Activated naive CD4-positive, alpha-beta T cell treated with anti-CD3 and anti-CD28 coated beads, Interleukin-2, amount 10 ng/mL, durations not matched to agents 7 days and 5 days (primary cell): ENCODE results near the gene DYNLL2.
"Not testable (repeated sequence)": the region's sequence is repeated elsewhere in the genome, so short reads cannot be mapped to it uniquely, and the experiment has no call there.

Experiments used
- CTCF ChIA-PET: fragments of 350-600 bp; sonication (Branson Sonifier 250); formaldehyde crosslinking; loops from one replicate; lab custom pipeline; 2021; ENCODE audit warnings: antibody characterized with exemption; lab: Charles Lee
- DNase-seq: peaks from one replicate; pipeline ENCODE4 v3.0.0-alpha.2; 2020
- H3K27ac Mint-ChIP-seq: one replicate; pipeline ENCODE4 v1.8.0; 2021; ENCODE audit warnings: mild to moderate bottlenecking, moderate library complexity, mixed read lengths
- H3K27me3 Mint-ChIP-seq: one replicate; pipeline ENCODE4 v1.8.0; 2021; ENCODE audit warnings: mild to moderate bottlenecking, mixed read lengths
- H3K36me3 Mint-ChIP-seq: one replicate; pipeline ENCODE4 v1.8.0; 2021; ENCODE audit warnings: mixed read lengths
- H3K4me1 Mint-ChIP-seq: one replicate; pipeline ENCODE4 v1.8.0; 2021; ENCODE audit warnings: mixed read lengths
- H3K4me3 Mint-ChIP-seq: one replicate; pipeline ENCODE4 v1.8.0; 2021; ENCODE audit warnings: mild to moderate bottlenecking, moderate library complexity, mixed read lengths
- H3K9me3 Mint-ChIP-seq: one replicate; pipeline ENCODE4 v1.8.0; 2021; ENCODE audit warnings: mixed read lengths

DYNLL2 gene

DNA sequence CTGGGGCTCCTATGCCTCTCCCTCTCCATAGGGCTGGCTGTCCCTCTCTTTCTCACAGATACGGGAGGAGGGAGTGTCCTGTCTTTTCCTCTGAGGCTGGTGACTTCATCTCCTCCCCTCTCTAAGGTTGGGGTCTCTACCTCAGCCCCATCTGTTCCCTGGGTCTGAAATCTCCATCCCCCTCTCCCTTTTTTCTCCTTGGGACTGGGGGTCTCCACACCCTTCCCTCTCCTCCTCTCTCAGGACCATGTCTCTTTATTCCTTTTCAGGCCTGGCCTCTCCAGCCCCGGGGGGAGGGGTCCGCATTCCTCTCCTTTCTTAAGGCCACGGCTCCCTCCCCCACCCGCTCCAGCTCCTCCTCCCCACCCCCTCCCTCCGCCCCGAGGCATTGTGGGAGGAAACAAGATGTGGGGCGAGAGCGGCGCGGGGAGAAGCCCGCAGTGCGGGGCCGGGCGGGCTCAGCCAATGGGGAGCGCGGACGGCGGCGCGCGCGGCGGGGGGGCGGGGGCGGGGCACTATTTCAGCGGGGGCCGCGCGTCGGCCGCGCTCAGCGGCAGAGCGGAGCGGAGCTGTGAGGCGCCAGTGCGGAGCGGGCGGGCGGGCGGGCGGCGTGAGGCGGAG is at the start of gene DYNLL2:
Gene DYNLL2 (plus strand): TSS at position 550 of the 621 bp plus-strand sequence. CDS start 3,672 bp downstream, outside the sequence.
- Mint-ChIP-seq H3K4me3 (peak within 1 kb of the TSS; percentile 91), H3K9me3 (no peaks in the 10 kb centered on the region), H3K27me3 (peaks cover 38% of the 10 kb centered on the region), H3K4me1 (peaks cover 39% of the 10 kb centered on the region), H3K36me3 (peaks cover 27% of the 10 kb centered on the region), H3K27ac (peak within 1 kb of the TSS; percentile 92)
- DNase-seq: peak; percentile 92
- CTCF ChIA-PET: no interaction called here

DNA sequence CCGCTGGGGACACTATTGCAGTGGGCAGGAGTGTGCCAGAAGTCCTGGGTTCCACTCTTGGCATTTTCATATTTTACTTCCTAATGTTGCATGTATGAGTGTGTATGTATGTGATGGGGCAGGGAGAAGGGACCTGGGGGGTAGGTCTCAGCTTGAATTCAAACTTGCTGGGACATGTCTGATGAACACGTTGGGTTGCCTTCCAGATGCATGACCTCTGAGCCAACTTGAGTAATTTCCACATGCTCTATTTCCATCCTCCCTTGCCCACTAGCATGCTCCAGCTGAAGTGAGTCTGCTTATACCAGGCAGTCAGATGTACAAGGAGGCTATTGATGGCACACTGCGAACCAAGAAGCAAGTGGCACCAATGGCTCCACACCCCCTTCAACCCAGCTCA is 43.2 kb upstream of the DYNLL2 start:
- no peaks in the 10 kb centered on the region for H3K36me3 Mint-ChIP-seq
- peaks cover 63% of the 10 kb centered on the region for H3K27me3 Mint-ChIP-seq
- CTCF ChIA-PET: no interaction called here
- H3K4me3 Mint-ChIP-seq: no peak overlapping the region
- H3K4me1 Mint-ChIP-seq: no peaks in the 10 kb centered on the region
- H3K9me3 Mint-ChIP-seq: no peaks in the 10 kb centered on the region
- no peak for DNase-seq
- no peak overlapping the region for H3K27ac Mint-ChIP-seq

DNA sequence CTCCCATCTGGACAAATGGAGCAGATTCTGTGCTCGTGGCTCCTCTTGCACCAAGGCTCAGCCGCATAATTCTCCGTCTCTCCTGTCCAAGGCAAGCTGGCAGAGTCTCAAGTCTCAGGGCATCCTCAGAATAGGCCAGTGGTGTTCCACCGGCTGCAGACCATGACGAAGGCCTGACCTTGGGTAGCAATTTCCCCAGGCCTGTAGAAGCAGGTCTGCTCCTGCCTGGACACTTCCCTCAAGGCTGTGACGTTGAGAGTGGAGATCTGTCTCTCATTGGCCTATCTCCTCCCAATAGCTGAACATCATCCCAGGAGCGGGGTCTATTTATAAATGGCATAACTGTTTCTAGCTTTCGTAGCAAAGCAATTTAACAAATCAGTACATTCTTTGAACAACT is 42.8 kb upstream of the DYNLL2 start:
- Mint-ChIP-seq H3K4me1 (no peaks in the 10 kb centered on the region), H3K9me3 (no peaks in the 10 kb centered on the region), H3K36me3 (no peaks in the 10 kb centered on the region), H3K27ac (no peak overlapping the region), H3K4me3 (no peak overlapping the region), H3K27me3 (peaks cover 63% of the 10 kb centered on the region)
- CTCF ChIA-PET: interaction anchor here (0.5 kb wide), 1 partner anchor 20 kb away, joined by 3 read pairs; no protein-coding TSS in a partner anchor
- DNase-seq: no peak

DNA sequence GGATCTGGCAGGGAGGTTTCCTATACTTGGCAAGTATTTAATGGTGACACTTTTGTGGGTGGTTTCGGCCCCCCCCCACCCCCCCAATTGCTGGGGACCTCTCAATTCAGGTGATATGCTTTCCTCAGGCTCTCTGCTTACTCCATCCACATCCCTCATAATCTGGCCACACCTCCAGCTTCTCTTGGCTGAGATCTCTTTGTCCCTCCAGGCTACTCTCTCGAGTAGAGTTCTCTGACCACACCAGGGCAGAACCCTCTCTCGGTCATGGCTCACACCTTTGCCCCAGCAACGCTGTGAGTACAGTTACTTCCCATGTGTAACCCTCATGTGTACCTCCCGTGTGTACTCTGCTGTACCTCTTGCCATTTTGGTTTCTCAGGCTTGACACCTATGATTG is 42.1 kb upstream of the DYNLL2 start:
- Mint-ChIP-seq H3K36me3 (no peaks in the 10 kb centered on the region), H3K4me1 (no peaks in the 10 kb centered on the region), H3K4me3 (no peak overlapping the region), H3K9me3 (no peaks in the 10 kb centered on the region), H3K27me3 (peaks cover 66% of the 10 kb centered on the region), H3K27ac (no peak overlapping the region)
- no peak for DNase-seq
- CTCF ChIA-PET: interaction anchor here (0.5 kb wide), 1 partner anchor 21 kb away, joined by 3 read pairs; no protein-coding TSS in a partner anchor

DNA sequence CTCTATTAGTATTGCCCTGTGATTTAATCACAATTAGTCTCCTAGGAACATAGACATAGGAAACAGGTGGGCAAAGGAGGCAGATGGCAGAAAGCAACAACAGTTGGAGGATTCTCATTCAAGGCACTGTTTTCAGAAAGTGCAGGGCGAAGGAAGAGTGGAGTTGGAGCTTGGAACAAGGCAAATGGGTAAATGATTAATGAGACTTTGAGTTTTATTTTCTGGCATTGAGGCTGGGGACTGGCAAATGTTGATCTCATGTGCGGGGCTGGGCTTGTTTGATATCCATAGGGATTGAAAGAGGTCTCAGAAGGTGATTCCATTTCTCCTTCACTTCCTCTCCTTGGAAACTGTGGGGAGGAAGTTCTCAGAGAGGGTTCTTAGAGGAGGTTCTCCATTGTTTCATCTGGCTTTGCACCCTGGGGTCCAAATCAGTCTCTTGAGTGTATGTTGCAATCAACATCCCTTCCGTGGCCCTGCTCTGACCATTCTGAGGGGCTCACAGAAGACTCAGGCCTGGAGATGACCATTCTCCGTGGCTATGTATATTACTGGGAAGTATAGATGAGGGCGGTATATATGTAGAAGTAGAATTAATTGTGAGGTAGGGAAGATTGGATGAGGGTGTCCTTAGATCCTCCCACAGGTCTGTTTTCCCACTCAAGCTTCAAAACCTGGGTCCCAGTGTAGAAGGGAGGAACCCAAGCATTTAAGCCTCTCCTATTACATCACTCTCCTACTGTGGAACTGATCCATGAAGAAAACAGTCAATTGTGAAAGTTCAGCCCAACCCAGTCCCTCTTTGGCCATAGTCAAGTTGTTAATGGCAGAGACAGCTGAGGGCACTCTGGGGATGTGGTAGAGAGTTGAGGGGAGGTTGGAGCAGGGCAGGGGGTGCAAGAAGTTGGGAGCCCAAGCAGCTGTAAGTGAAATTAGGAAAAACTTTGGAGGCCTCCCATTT is 39.7 kb upstream of the DYNLL2 start:
- no peaks in the 10 kb centered on the region for H3K9me3 Mint-ChIP-seq
- no peak for DNase-seq
- H3K27ac Mint-ChIP-seq: no peak overlapping the region
- H3K36me3 Mint-ChIP-seq: no peaks in the 10 kb centered on the region
- H3K27me3 Mint-ChIP-seq: peaks cover 65% of the 10 kb centered on the region
- H3K4me3 Mint-ChIP-seq: no peak overlapping the region
- CTCF ChIA-PET: interaction anchor here (1.5 kb wide), 1 partner anchor 70 kb away, joined by 3 read pairs; no protein-coding TSS in a partner anchor
- no peaks in the 10 kb centered on the region for H3K4me1 Mint-ChIP-seq

DNA sequence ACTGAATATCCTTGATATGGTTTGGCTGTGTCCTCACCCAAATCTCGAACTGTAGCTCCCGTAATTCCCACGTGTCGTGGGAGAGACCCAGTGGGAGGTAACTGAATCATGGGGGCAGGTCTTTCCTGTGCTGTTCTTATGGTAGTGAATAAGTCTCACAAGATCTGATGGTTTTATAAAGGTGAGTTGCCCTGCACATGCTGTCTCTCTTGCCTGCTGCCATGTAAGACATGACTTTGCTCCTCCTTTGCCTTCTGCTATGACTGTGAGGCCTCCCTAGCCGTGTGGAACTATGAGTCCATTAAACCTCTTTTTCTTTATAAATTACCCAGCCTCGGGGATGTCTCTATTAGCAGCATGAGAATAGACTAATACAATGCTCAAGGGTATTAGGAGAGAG is 39.0 kb upstream of the DYNLL2 start:
- not testable (repeated sequence) for H3K27ac Mint-ChIP-seq, H3K9me3 Mint-ChIP-seq, DNase-seq, H3K4me1 Mint-ChIP-seq, H3K36me3 Mint-ChIP-seq, H3K4me3 Mint-ChIP-seq
- CTCF ChIA-PET: interaction anchor here (1.5 kb wide), 1 partner anchor 70 kb away, joined by 3 read pairs; no protein-coding TSS in a partner anchor
- peaks cover 66% of the 10 kb centered on the region for H3K27me3 Mint-ChIP-seq

DNA sequence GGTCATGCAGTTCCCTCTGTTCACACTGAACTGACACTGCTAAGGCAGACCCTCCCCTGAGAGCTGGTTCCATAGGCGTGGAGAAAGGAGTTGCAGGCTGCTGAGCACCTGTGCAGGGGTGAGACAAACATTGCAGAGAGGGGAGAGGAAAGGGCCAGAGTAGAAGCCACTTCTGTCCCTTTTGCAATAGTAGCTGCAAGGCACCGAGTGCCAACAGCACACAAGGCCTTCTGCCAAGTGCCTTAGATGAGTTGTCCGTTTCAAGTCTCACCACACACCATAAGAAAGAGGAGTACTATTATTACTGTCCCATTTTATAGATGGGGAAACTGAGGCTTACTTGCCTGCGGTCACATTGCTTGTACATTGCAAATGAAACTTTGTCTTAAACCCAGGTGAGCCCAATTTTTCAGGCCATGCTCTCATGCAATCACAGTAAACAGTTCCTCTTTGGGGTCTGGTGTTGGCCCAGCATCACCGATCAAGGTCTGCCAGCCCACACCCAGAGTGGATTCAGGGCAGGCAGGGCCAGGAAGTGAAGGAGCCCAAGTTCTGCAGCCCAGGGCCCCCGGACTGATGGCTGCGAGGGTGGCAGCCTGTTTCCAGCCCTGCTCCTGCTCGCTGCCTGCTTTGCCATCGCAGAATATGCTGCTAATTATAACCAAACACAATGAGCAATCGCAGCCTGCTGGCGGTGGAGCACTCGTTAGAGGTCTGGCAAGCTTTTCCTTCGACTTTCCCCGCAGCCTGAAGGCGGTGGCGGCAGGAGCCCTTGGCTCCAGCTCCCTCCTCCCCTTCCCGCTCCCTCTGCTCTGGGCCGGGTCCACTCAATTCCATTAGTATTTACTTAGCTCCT is 36.8 kb upstream of the DYNLL2 start:
- Mint-ChIP-seq H3K36me3 (no peaks in the 10 kb centered on the region), H3K4me1 (no peaks in the 10 kb centered on the region), H3K9me3 (no peaks in the 10 kb centered on the region), H3K4me3 (no peak overlapping the region), H3K27ac (no peak overlapping the region), H3K27me3 (peaks cover 50% of the 10 kb centered on the region)
- no peak for DNase-seq
- CTCF ChIA-PET: no interaction called here

DNA sequence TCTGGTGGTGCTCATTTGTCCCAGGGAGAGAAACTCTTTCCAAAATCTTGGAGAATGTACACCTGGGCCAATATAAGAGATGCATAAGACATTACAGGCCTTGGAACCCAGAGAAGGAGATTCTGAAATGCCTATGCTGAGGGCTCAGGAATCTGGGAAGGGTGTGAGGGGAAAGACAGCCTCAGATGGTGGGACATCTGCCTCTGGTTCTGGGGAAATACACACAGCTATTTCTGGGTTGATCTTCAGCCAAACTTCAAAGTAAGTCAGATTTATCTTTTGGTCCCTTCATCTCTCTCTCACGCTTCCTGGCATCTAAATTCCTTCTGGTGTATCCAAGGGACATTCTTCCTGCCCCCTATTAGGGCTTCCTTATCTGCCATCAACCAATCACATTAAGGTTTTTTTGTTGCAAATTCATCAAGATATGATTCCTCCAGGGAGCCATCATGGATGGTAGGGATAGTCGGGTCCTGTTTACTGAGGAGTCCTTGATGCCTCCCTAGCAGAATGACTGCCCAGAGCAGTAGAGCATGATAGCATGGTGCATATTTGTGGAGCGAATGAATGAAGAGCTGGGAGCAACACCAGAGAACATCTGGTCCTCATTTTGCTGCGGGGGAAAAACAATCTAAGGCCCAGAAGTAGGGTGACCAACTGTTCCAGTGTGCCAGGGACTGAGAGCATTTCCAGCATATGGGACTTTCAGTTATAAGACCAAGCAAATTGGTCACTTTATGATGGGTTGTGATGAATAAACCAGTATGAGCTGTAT is 35.7 kb upstream of the DYNLL2 start:
- CTCF ChIA-PET: interaction anchor here (0.5 kb wide), 1 partner anchor 13 kb away, joined by 4 read pairs; no protein-coding TSS in a partner anchor
- no peaks in the 10 kb centered on the region for H3K36me3 Mint-ChIP-seq
- H3K27me3 Mint-ChIP-seq: peaks cover 42% of the 10 kb centered on the region
- H3K4me1 Mint-ChIP-seq: peaks cover 3% of the 10 kb centered on the region
- H3K27ac Mint-ChIP-seq: no peak overlapping the region
- H3K4me3 Mint-ChIP-seq: no peak overlapping the region
- DNase-seq: no peak
- H3K9me3 Mint-ChIP-seq: no peaks in the 10 kb centered on the region

DNA sequence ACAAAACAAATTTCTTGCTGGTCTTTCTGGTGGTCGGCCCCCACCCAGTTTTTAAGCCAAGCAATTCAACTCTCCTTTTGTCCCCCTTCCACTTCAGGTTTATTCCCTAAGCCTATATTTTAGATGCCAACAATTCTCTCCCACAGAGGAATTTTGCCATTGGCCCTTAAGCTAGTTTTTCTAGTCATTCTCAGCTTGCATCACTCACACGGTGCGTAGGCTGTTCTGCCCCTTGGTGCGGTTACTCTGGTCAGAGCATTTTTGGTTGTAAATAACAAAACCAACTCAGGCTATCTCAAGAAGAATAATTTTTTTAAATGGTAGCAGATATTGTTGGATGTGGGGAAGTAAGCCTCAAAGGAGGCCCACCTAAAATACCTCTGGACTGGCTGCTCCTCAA is 33.7 kb upstream of the DYNLL2 start:
- Mint-ChIP-seq H3K4me3 (no peak overlapping the region), H3K27me3 (peaks cover 33% of the 10 kb centered on the region), H3K36me3 (no peaks in the 10 kb centered on the region), H3K9me3 (no peaks in the 10 kb centered on the region), H3K4me1 (peaks cover 11% of the 10 kb centered on the region), H3K27ac (no peak overlapping the region)
- no peak for DNase-seq
- CTCF ChIA-PET: no interaction called here

DNA sequence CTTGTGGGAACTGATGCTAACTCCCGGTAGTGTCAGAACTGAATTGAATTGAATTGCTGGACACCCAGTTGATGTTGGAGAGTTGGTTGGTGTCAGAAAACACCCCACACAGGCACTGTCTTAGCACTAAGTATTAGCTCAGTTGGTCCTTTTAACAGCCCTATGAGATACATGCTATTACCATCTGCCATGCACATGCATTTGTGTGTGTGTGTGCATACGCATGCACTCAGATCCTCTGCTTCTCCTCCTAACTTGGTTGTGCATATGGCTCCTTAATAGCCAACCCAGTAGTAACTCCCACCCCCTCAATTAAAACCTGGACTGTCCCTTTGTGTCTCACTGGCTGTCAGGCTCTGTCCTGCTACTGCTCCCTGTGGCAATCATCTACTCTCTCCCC is 32.3 kb upstream of the DYNLL2 start:
- Mint-ChIP-seq H3K27ac (no peak overlapping the region), H3K9me3 (no peaks in the 10 kb centered on the region), H3K4me1 (peaks cover 11% of the 10 kb centered on the region), H3K4me3 (no peak overlapping the region), H3K36me3 (no peaks in the 10 kb centered on the region), H3K27me3 (peaks cover 36% of the 10 kb centered on the region)
- CTCF ChIA-PET: no interaction called here
- no peak for DNase-seq

DNA sequence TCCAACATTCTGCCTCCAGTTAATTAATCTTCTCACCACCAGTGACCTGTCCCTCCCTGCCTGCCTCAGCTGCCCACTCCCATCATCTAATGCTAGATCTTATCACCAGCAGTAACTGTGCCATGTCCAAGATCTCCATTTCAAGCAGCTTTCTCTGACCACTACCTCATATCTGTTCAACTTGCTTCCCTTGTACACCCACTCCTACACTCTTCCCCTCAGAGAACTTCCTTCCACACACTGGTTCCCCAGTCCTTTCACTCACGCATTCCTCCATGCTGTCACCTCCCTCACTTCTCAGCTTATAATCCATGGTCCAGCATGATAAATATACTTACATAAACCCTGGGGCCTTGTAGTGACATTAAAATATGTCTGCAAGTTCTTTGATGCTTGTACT is 31.8 kb upstream of the DYNLL2 start:
- H3K4me1 Mint-ChIP-seq: peaks cover 11% of the 10 kb centered on the region
- no peak overlapping the region for H3K27ac Mint-ChIP-seq
- CTCF ChIA-PET: interaction anchor here (0.6 to 1.3 kb wide), 2 partner anchors 11 to 870 kb away, joined by 3 read pairs; no protein-coding TSS in a partner anchor
- H3K9me3 Mint-ChIP-seq: no peaks in the 10 kb centered on the region
- no peak overlapping the region for H3K4me3 Mint-ChIP-seq
- H3K36me3 Mint-ChIP-seq: no peaks in the 10 kb centered on the region
- no peak for DNase-seq
- H3K27me3 Mint-ChIP-seq: peaks cover 34% of the 10 kb centered on the region

DNA sequence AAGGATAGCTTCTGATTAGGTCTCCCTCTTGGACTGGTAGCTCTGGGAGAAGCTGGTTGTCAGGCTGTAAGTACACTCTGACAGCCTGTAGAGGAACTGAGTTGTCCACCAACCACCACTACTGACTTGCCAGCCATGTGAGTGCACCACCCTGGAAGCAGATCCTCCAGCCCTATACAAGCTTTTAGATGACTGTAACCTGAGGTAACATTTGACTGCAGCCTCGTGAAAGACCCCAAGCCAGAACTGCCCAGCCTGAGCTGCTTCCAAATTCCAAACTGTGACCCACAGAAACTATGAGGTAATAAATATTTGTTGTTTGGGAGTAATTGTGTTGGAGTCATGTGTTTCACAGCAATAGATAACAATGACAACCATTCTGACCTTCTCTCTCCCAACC is 30.8 kb upstream of the DYNLL2 start:
- no peak overlapping the region for H3K27ac Mint-ChIP-seq
- no peaks in the 10 kb centered on the region for H3K9me3 Mint-ChIP-seq
- CTCF ChIA-PET: interaction anchor here (1.3 kb wide), 1 partner anchor 10 kb away, joined by 3 read pairs; no protein-coding TSS in a partner anchor
- H3K4me1 Mint-ChIP-seq: peaks cover 11% of the 10 kb centered on the region
- H3K36me3 Mint-ChIP-seq: no peaks in the 10 kb centered on the region
- no peak for DNase-seq
- peaks cover 33% of the 10 kb centered on the region for H3K27me3 Mint-ChIP-seq
- no peak overlapping the region for H3K4me3 Mint-ChIP-seq
